Lung (tissue), 12 donors: ENCODE data around the gene SLX1A. TPM values are rescaled to one million over a fixed set of nuclear protein-coding genes. Genes with fewer than 3 reads are reported as not detected.
A peak's percentile ranks its signal among the peaks of the same experiment; 100 is the strongest.
"Not testable (repeated sequence)": the region's sequence is repeated elsewhere in the genome, so short reads cannot be mapped to it uniquely, and the experiment has no call there.

Source experiments
- ATAC-seq: fragments of 200-7000 bp; cut with Tn5 transposase; one replicate; pipeline ENCODE4 v1.9.1; 2020; ENCODE audit warnings: moderate number of reproducible peaks; ENCODE audit not compliant: insufficient read depth, low FRiP score
- DNase-seq, 3 donors: peaks; one replicate each; pipeline ENCODE4 v3.0.0-alpha.2; 2013 to 2017
- H3K27ac ChIP-seq, 2 donors: one replicate each; pipeline ENCODE4 v1.5.1; 2013; ENCODE audit warnings: mild to moderate bottlenecking in 2 of 2, moderate library complexity in 2 of 2, control low read depth in 1 of 2, inconsistent platforms in 1 of 2, low read depth in 1 of 2, low read length in 1 of 2
- H3K27me3 ChIP-seq, 3 donors: one replicate each; pipeline ENCODE4 v1.5.1; 2013; ENCODE audit warnings: low read length in 2 of 3; ENCODE audit not compliant: control insufficient read depth in 3 of 3, insufficient read depth in 3 of 3
- H3K36me3 ChIP-seq, 4 donors: one replicate each; pipeline ENCODE4 v1.5.1; 2013; ENCODE audit warnings: low read length in 4 of 4, mild to moderate bottlenecking in 1 of 4, moderate library complexity in 1 of 4; ENCODE audit not compliant: control insufficient read depth in 4 of 4, insufficient read depth in 4 of 4
- H3K4me1 ChIP-seq, 5 donors: one replicate each; pipeline ENCODE4 v1.5.1; 2013; ENCODE audit warnings: low read length in 5 of 5, mild to moderate bottlenecking in 2 of 5, moderate library complexity in 1 of 5; ENCODE audit not compliant: control insufficient read depth in 5 of 5, insufficient read depth in 5 of 5
- H3K4me3 ChIP-seq: one replicate; pipeline ENCODE4 v1.5.1; 2013; ENCODE audit warnings: mild to moderate bottlenecking, control low read depth, moderate library complexity
- H3K9ac ChIP-seq, 2 donors: one replicate each; pipeline ENCODE4 v1.5.1; 2013; ENCODE audit warnings: low read length in 2 of 2, control low read depth in 1 of 2; ENCODE audit not compliant: insufficient read depth in 1 of 2
- H3K9me3 ChIP-seq, 4 donors: one replicate each; pipeline ENCODE4 v1.5.1; 2013; ENCODE audit warnings: low read length in 3 of 4, mild to moderate bottlenecking in 1 of 4, moderate library complexity in 1 of 4; ENCODE audit not compliant: control insufficient read depth in 4 of 4, insufficient read depth in 3 of 4
- CTCF ChIP-seq: IDR thresholded peaks from 2 replicates; pipeline ENCODE4 v1.5.1; 2012; ENCODE audit warnings: mild to moderate bottlenecking; ENCODE audit errors: control extremely low read depth, extremely low read depth
- WGBS, 2 donors: extraction: QIAGEN DNeasy Blood & Tissue Kit; methylation state at CpG; one replicate each; pipeline ENCODE4 v1.1.7; 2013; 5-methylcytosine and 5-hydroxymethylcytosine counted together
- polyA plus RNA-seq, 2 donors: library from polyadenylated mRNA; stranded (reverse); fragments of 200-250 nt; gene quantifications; one replicate each; pipeline ENCODE4 v1.2.1, GENCODE V29; 2013
- total RNA-seq, 2 donors: library from RNA; depleted of rRNA in 1 of 2; stranded (reverse); fragments of >200 nt in 1 of 2; gene quantifications; one replicate each; pipeline ENCODE4 v1.2.1, GENCODE V29; 2014 to 2021
- donor health status: control.
- donor health status: control.
- donor health status: Bipolar disorder and iron deficiency.
- donor health status: healthy.
- donor health status: DM: yes; HTN: yes; CAD: no.

Gene SLX1A
- total and polyA plus RNA-seq, 4 donors: 24.0 to 96.0 (median 75.1) TPM

- H3K9ac ChIP-seq: no peak overlapping the region
- H3K27ac ChIP-seq: no peak overlapping the region
- ATAC-seq: peak; percentile 53
These were observed 27.3 kb upstream of the SLX1A start for GRCh38 chr16:30166202-30166902.

GRCh38 chr16:30168746-30169145 is 24.9 kb upstream of the SLX1A start:
- H3K4me1 ChIP-seq, H3K9me3 ChIP-seq, H3K4me3 ChIP-seq, DNase-seq, H3K36me3 ChIP-seq, H3K27me3 ChIP-seq, H3K27ac ChIP-seq, H3K9ac ChIP-seq, ATAC-seq: not testable (repeated sequence)
- 50 to 78% methylated on average over 1 to 15 of the region's 29 CpGs for WGBS, 2 donors

More at GRCh38 chr16:30166202-30166902, 27.3 kb upstream of the SLX1A start:
- no peak for TF ChIP-seq CTCF
- Histone ChIP-seq H3K4me3 (no peak overlapping the region), H3K9me3 (no peaks in the 10 kb centered on the region), H3K4me1 (no peaks in the 10 kb centered on the region), H3K27me3 (no peaks in the 10 kb centered on the region), H3K36me3 (no peaks in the 10 kb centered on the region)
- no peak for DNase-seq
- 57 to 75% methylated on average over 11 of the region's 11 CpGs for WGBS, 2 donors

- not testable (repeated sequence) for H3K36me3 ChIP-seq, H3K27ac ChIP-seq, H3K9ac ChIP-seq, H3K4me1 ChIP-seq, H3K27me3 ChIP-seq, H3K9me3 ChIP-seq, DNase-seq, H3K4me3 ChIP-seq, ATAC-seq
- 94 to 98% methylated on average over 16 to 37 of the region's 38 CpGs for WGBS, 2 donors
These were observed 24.3 kb upstream of the SLX1A start for GRCh38 chr16:30169416-30169815.

GRCh38 chr16:30170145-30170544 is 23.5 kb upstream of the SLX1A start:
- 88 to 94% methylated on average over 15 to 24 of the region's 31 CpGs for WGBS, 2 donors
- not testable (repeated sequence) for H3K9ac ChIP-seq, H3K4me1 ChIP-seq, DNase-seq, H3K4me3 ChIP-seq, H3K9me3 ChIP-seq, H3K36me3 ChIP-seq, H3K27me3 ChIP-seq, H3K27ac ChIP-seq, ATAC-seq

DNA sequence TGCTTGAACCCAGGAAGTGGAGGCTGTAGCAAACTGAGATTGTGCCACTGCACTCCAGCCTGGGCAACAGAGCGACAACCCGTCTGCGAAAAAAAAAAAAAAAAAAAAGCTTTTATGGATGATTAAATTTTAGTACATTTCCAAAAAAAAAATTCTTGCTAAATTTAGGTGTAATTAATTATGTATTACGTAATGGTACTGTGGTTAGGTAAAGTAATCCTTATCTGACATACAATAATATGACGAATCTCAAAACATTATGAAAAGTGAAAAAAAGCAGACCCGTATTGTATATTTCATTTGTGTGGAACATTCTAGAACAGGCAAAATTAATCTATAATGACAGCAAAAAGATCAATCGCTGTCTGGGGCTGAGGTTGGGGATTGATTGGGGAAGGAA is 20.6 kb upstream of the SLX1A start:
- H3K36me3 ChIP-seq: no peaks in the 10 kb centered on the region
- no peak for DNase-seq
- TF ChIP-seq CTCF: no peak

GRCh38 chr16:30176876-30177275 is 16.8 kb upstream of the SLX1A start:
- H3K27me3 ChIP-seq, ATAC-seq, DNase-seq, H3K27ac ChIP-seq, H3K36me3 ChIP-seq, H3K9ac ChIP-seq, H3K4me3 ChIP-seq, H3K9me3 ChIP-seq, H3K4me1 ChIP-seq: not testable (repeated sequence)
- WGBS, 2 donors: 47 to 73% methylated on average over 6 of the region's 6 CpGs

More for the DNA sequence above, 20.6 kb upstream of the SLX1A start:
- Histone ChIP-seq H3K9ac (no peak overlapping the region), H3K4me1 (no peaks in the 10 kb centered on the region), H3K27me3 (no peaks in the 10 kb centered on the region), H3K4me3 (no peak overlapping the region), H3K9me3 (no peaks in the 10 kb centered on the region), H3K27ac (no peak overlapping the region)
- 78 to 81% methylated on average over 7 of the region's 7 CpGs for WGBS, 2 donors
- no peak for ATAC-seq
